ENCODE measurements around the gene SLC16A8. TPM values are rescaled to one million over a fixed set of nuclear protein-coding genes. Genes with fewer than 3 reads are reported as not detected.

The SLC16A8 gene
- total and polyA plus RNA-seq, 2 donors (not counting 1 experiment from before 2014, with no cell fraction given), result not detected

- no peak overlapping the region for H3K4me3 ChIP-seq (ENCODE audit: control extremely low read depth in 1 of 5, extremely low read depth in 1 of 5, insufficient read depth in 1 of 5, low read depth in 2 of 5, low read length in 4 of 5)
- POLR2A ChIA-PET, result no interaction called here
- no peaks in the 10 kb centered on the region for H3K27me3 Mint-ChIP-seq
Observed at GRCh38 chr22:38097557-38098409, 13.8 kb upstream of the SLC16A8 start.

More at GRCh38 chr22:38097557-38098409, 13.8 kb upstream of the SLC16A8 start:
- Histone ChIP-seq H2AFZ (ENCODE audit: insufficient read depth, low read depth, low read length, poor library complexity, severe bottlenecking) (no peak overlapping the region), H3K4me1 (ENCODE audit: control insufficient read depth in 2 of 2, insufficient read depth in 2 of 2, low read length in 2 of 2) (no peaks in the 10 kb centered on the region), H3K79me2 (ENCODE audit: control insufficient read depth, insufficient read depth, low read length) (no peaks in the 10 kb centered on the region), H4K20me1 (ENCODE audit: control insufficient read depth, insufficient read depth, low read length, poor library complexity, severe bottlenecking) (no peaks in the 10 kb centered on the region), H3K4me2 (replicated peaks; ENCODE audit: low read depth, low read length, poor library complexity, severe bottlenecking) (no peak overlapping the region), H3K27ac (ENCODE audit: low read length in 2 of 2) (no peak overlapping the region), H3K9ac (ENCODE audit: low read length) (no peak overlapping the region), H3K9me3 (ENCODE audit: control extremely low read depth in 1 of 3, control insufficient read depth in 2 of 3, insufficient read depth in 1 of 3, low read length in 2 of 3) (no peaks in the 10 kb centered on the region), H3K27me3 (replicated peaks in 1 of 4; ENCODE audit: control extremely low read depth in 1 of 4, control insufficient read depth in 3 of 4, insufficient read depth in 4 of 4, low read length in 3 of 4) (no peaks in the 10 kb centered on the region), H3K36me3 (replicated peaks in 1 of 2; ENCODE audit: control extremely low read depth in 1 of 2, control insufficient read depth in 1 of 2, extremely low read depth in 1 of 2, insufficient read depth in 2 of 2, low read length in 1 of 2) (no peaks in the 10 kb centered on the region)
- no peaks in the 10 kb centered on the region for H3K9me3 Mint-ChIP-seq (ENCODE audit: insufficient read depth)
- no peak for TF ChIP-seq CTCF (IDR thresholded peaks at IDR 0.05)
- no peak for TF ChIP-seq EZH2 (IDR thresholded peaks at IDR 0.05; ENCODE audit: borderline replicate concordance, insufficient read depth, low read depth, low read length, poor library complexity, severe bottlenecking)
- H3K4me1 Mint-ChIP-seq, result no peaks in the 10 kb centered on the region
- no peak overlapping the region for H3K4me3 Mint-ChIP-seq
- intact Hi-C loops (cut with micrococcal nuclease), result no loop called here
- no peak for DNase-seq
- no peak overlapping the region for H3K27ac Mint-ChIP-seq
- no peak for ATAC-seq (ENCODE audit: low read depth)
- CTCF ChIA-PET, result interaction anchor here (0.7 to 1.4 kb wide), 2 partner anchors 17 to 329 kb away, joined by 3 to 4 read pairs; no protein-coding TSS in a partner anchor
- WGBS (ENCODE audit: insufficient coverage), result 91% methylated on average over 18 of the region's 32 CpGs
